ENCODE data around the gene ATP6V0B. TPM values are rescaled to one million over a fixed set of nuclear protein-coding genes. Genes with fewer than 3 reads are reported as not detected.

ATP6V0B gene
- total and polyA plus RNA-seq, 8 donors: 59.8 to 208 (median 84.8) TPM

DNA sequence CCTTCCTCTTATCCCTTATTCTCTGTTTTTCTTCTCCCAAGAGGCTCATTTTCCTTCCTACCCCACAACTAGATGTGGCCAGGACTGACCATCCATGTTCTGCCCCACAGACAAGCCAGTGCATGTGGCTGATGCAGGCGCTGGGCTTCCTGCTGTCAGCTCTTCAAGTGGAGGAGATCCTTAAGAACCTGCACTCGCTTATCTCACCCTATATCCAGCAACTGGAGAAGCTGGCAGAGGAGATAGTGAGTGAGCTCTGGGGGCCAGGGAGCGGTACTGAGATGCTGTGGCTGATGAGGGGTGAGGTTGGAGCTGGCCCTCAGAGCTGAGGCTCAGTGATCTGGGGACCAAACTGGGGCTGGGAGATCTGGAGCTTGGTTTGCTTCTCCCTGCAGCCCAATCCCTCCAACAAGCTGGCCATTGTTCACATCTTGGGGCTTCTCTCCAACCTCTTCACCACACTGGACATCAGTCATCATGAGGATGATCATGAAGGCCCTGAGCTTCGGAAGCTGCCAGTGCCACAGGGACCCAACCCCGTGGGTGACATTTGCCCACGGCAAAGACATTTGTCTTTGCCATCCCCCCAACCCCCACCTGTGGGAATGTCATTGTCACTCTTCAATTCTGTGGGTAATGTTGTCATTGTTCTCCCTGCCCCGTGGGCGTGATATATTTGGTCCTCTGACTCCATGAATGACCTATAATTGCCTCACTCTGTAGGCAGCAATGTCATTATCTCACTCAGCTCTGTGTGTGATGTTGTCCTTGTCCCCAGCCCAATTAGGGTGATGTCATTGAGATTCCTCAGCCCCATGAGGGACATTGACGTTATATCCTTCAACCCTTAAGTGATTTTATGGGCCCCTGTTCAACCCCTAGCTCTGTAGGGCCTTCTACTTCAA, 16.2 kb upstream of the ATP6V0B start:
- ATAC-seq: no peak

DNA sequence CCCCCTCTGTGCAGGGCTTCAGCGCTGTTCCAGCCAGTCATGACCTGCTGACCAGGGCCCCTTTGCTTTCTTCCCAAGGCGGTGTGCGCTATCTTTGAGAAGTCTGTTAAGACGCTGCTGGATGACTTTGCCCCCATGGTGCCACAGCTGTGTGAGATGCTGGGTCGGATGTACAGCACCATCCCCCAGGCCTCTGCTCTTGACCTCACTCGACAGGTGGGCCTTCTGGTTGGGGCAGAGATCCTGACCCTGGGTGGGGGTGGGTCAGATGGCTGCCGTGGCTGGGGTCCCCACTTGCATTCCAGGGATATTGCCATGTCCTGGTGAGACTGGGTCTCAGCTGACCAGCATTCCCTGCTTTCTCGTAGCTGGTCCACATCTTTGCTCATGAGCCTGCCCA, 14.0 kb upstream of the ATP6V0B start:
- no peak overlapping the region for H3K4me3 ChIP-seq
- ATAC-seq (no peak), DNase-seq (no peak), FAIRE-seq (no peak)
- no peaks in the 10 kb centered on the region for H3K27me3 ChIP-seq
- no peaks in the 10 kb centered on the region for H3K4me1 ChIP-seq
- intact Hi-C loops (cut with DNase I): no loop called here
- 91 to 93% methylated on average over 8 of the region's 8 CpGs for WGBS, 2 donors
- TF ChIP-seq CTCF (IDR thresholded peaks at IDR 0.05): no peak
- no peaks in the 10 kb centered on the region for H3K9me3 ChIP-seq
- H3K36me3 ChIP-seq: peaks cover 0 to 17% (median 0%) of the 10 kb centered on the region in 3 donors
- no peak overlapping the region for H3K27ac ChIP-seq

More for the DNA sequence above, 16.2 kb upstream of the ATP6V0B start:
- DNase-seq (no peak), FAIRE-seq (no peak)
- intact Hi-C loops (cut with DNase I): no loop called here
- no peaks in the 10 kb centered on the region for H3K27me3 ChIP-seq
- no peaks in the 10 kb centered on the region for H3K9me3 ChIP-seq
- no peaks in the 10 kb centered on the region for H3K4me1 ChIP-seq
- H3K36me3 ChIP-seq: peaks cover 0 to 17% (median 0%) of the 10 kb centered on the region in 3 donors
- no peak overlapping the region for H3K27ac ChIP-seq
- WGBS, 2 donors: 81 to 87% methylated on average over 9 of the region's 9 CpGs
- H3K4me3 ChIP-seq: no peak overlapping the region
- TF ChIP-seq CTCF (IDR thresholded peaks at IDR 0.05): no peak

- peaks cover 0 to 17% (median 0%) of the 10 kb centered on the region in 3 donors for H3K36me3 ChIP-seq
- no peak for FAIRE-seq
- no peaks in the 10 kb centered on the region for H3K27me3 ChIP-seq
- WGBS, 2 donors: 80 to 85% methylated on average over 3 of the region's 3 CpGs
- no peak for TF ChIP-seq CTCF (IDR thresholded peaks at IDR 0.05)
- no peak for DNase-seq
- ATAC-seq: no peak
- H3K4me1 ChIP-seq: no peaks in the 10 kb centered on the region
- H3K27ac ChIP-seq: no peak overlapping the region
- H3K9me3 ChIP-seq: no peaks in the 10 kb centered on the region
- no peak overlapping the region for H3K4me3 ChIP-seq
- intact Hi-C loops (cut with DNase I): no loop called here
These were observed 13.1 kb upstream of the ATP6V0B start for GRCh38 chr1:43961692-43962091.

DNA sequence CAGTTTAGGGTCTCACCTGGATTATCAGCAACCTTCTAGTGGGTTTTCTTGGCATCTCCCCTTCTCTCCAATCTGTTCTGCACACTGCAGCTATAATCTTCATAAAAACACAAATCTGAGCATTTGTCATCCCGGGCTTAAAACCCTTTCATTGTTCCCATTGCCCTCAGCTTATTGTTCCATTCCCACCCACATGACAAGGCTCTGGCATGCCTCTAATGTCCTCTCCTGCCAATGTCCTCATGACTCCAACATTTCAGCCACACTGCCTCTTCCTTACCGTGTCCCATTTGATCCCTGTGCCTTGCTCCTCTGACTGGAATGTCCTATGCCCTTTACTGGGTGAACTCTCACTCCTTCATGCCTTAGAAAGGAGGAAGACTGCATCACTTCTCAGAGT, 12.4 kb upstream of the ATP6V0B start:
- Histone ChIP-seq H3K9me3 (no peaks in the 10 kb centered on the region), H3K4me3 (no peak overlapping the region), H3K27me3 (no peaks in the 10 kb centered on the region), H3K4me1 (no peaks in the 10 kb centered on the region), H3K27ac (no peak overlapping the region), H3K36me3 (peaks cover 0 to 17% (median 0%) of the 10 kb centered on the region in 3 donors)
- intact Hi-C loops (cut with DNase I): no loop called here
- DNase-seq: no peak
- ATAC-seq: no peak
- TF ChIP-seq CTCF (IDR thresholded peaks at IDR 0.05): no peak
- 79 to 88% methylated on average over 2 of the region's 2 CpGs for WGBS, 2 donors
- no peak for FAIRE-seq

DNA sequence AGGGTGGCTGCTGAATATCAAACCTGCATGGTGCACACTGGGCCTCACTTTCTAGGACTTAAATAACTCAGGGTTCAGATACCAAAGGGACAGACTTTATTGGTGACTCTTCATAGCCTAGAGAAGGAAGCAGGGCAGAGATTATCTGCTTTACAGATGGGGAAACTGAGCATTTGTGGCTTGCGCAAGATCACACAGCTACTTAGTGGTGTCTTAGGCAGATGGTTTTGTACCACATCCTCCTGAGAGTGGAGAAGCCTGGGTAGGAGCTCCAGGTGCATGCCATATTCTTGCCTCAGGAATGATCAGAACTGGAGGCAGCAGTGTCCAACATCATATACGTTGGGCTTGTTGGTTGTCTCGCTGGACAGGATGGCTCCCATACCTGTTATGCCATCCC, 11.8 kb upstream of the ATP6V0B start:
- Histone ChIP-seq H3K4me1 (no peaks in the 10 kb centered on the region), H3K4me3 (no peak overlapping the region), H3K9me3 (no peaks in the 10 kb centered on the region), H3K27me3 (no peaks in the 10 kb centered on the region), H3K36me3 (peaks cover 0 to 10% (median 0%) of the 10 kb centered on the region in 3 donors), H3K27ac (no peak overlapping the region)
- FAIRE-seq: no peak
- ATAC-seq: no peak
- no peak for DNase-seq
- WGBS, 2 donors: 87 to 90% methylated on average over 3 of the region's 3 CpGs
- no peak for TF ChIP-seq CTCF (IDR thresholded peaks at IDR 0.05)
- intact Hi-C loops (cut with DNase I): no loop called here
